ENCODE data around the gene DAZL. TPM values are rescaled to one million over a fixed set of nuclear protein-coding genes. Genes with fewer than 3 reads are reported as not detected.

Gene DAZL
- total RNA-seq, 1 experiment from 2014 or later: not detected

DNA sequence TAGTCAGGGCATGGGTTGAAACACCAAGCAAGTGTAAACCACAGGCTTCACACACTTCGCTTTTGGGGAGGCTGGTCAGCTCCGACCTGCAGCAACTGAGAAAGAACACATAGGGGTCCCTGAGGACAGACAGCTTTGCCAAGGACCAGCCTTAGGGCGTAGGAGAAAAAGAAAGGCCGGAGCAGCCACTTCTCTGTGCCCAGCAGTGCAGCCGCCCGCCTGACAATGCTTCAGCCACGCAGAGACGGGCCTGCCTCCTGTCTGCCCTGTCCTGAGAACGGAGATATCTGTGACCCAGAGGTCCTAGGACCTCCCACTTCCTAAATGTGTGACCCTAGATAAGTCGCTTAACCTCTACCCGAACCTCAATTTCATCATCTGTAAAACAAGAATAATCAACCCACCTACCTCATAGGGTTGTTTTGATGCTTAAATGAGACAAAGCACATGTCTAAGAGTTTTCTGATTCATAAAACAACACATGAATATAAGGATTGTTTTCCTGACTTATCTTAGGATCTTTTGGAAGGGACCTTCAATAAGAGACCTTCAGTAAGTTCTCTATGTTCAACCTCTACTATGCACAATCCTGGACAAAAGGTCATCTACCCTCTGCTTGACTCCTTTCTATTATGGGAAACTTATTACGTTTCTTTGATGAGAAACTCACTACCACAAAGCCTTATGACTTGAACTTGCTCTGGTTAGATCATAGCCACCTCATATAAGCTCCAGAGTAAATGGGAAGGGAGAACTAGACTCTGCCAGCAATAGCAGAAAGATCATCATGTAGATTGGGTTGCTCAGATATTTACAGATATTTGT is 58.8 kb downstream of the DAZL start:
- no peak for DNase-seq (ENCODE audit: low spot score)

DNA sequence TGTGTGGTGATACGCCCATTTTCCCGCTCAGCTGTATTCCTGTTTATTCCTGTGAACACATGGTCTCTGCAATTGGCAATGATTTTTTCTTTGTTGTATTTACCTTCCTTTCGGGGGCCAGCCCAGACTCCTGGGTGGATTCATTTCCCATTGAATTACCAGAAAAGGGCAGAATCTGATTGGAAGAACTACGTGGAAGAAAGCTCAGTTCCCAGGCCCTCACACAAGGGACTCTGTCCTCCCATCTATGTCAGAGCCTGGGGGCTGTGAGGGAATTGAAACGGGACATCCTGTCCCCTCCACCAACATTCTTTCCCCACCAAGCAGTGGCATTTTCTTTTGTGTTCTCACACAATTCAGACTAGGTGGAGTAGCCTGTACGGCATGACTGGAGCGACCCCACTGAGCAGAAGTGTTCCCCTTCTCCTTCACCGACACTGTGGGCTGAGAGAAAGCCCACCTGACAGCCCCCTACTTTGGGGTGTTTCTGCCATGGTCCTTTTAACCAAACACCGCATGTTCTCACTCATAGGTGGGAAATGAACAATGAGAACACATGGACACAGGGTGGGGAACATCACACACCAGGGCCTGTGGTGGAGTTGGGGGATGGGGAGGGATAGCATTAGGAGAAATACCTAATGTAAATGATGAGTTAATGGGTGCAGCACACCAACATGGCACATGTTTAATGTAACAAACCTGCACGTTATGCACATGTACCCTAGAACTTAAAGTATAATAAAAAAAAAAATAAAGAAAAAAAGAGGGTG is 59.6 kb downstream of the DAZL start:
- DNase-seq (ENCODE audit: low spot score): no peak

DNA sequence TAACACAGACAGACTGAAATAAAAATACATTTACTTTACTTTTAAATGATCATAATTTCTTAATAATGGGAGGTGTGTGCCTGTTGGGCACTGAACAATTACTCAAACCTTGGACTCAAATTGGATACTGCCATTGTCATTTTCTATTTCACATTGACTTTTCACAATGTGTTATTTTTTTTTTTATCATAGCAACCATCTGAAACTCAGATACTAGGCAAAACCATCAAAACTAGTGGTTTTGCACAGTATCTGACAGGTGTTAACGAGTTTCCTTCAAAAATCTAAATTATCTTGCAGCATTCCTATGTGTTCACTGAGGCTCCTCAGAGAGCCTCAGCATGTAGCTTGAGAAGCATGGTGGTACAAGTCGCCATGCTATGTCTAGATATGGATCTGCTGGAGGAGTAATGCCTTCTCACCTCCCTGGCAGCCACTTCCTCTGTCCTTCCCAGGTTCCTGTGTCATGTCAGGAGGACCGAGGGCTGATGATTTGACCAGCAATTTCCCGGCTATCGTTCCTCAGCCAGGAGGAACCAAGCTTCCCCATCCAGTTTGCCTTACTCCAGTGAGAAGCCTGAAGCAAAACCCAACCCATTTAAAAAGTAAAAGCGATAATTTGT is 61.9 kb downstream of the DAZL start:
- no peak for DNase-seq (ENCODE audit: low spot score)

DNA sequence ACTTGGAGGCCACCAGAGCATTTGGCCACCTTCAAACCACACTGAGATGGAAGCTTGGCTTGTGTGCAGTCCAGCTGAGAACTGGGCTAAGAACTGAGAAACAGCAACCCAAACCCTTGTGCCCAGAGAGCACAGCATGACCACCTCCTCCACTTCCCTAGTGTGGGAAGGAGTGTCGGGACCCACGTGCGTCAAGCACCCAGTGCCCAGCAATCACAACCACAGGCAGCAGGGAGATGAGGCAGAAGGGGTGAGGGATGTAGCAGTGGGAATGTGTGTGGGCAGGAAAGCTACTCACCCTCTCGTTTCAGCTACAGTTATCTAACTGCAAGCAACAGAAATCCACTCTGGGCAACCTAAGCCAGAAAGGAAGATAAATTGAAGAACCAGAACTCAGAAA is 66.7 kb downstream of the DAZL start:
- DNase-seq (ENCODE audit: low spot score): no peak

DNA sequence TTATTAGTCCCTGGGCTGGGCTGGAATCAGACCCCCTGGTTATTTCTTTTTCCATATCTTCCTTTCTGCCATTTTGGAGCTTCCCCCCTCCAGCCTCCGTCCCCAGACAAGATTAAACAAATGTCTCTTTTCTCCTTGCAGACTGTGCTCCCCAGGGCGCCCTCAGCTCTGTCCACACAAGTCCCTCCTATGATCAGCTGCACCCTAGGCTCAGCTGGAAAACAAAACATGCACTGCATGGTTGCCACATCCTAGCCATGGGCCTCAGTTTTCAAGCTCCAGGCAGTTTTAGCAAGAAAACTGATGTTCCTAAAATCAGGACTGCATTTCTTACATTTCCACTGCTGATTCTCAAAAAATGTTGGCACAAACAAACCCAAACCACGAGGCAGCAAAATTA is 68.2 kb downstream of the DAZL start:
- no peak for DNase-seq (ENCODE audit: low spot score)

Other genes with a start within 250 kb of the DAZL start
- gene RFTN1, start 91.7 kb downstream of the DAZL start, total RNA-seq (2014; rRNA removed; shearing (Covaris generic)): not detected in 2 replicates